Thyroid gland (tissue), 4 donors: Measurements from ENCODE around the gene KRT85. TPM values are rescaled to one million over a fixed set of nuclear protein-coding genes. Genes with fewer than 3 reads are reported as not detected.
A peak's percentile ranks its signal among the peaks of the same experiment; 100 is the strongest.

ENCODE experiments used
- DNase-seq, 2 donors: peaks; one replicate each; pipeline ENCODE4 v3.0.0-alpha.2; 2019
- H3K27ac ChIP-seq, 3 donors: fragments of 200-600 bp; sonication (generic); 1 replicate in 2 of 3; 2 replicates in 1 of 3; pipeline ENCODE4 v1.5.1; 2016 to 2019; ENCODE audit warnings: mild to moderate bottlenecking in 1 of 3, moderate library complexity in 1 of 3
- H3K27me3 ChIP-seq: fragments of 200-600 bp; sonication (generic); one replicate; pipeline ENCODE4 v1.5.1; 2019
- H3K36me3 ChIP-seq, 2 donors: fragments of 200-600 bp; sonication (generic); one replicate each; pipeline ENCODE4 v1.5.1; 2016 to 2019
- H3K4me1 ChIP-seq, 2 donors: fragments of 200-600 bp; sonication (generic); one replicate each; pipeline ENCODE4 v1.5.1; 2017 to 2019
- H3K4me3 ChIP-seq, 3 donors: fragments of 200-600 bp; sonication (generic); replicated peaks in 1 of 3; 1 replicate in 2 of 3; 2 replicates in 1 of 3; pipeline ENCODE4 v1.5.1; 2016; ENCODE audit warnings: mild to moderate bottlenecking in 1 of 3
- H3K9me3 ChIP-seq: fragments of 200-600 bp; sonication (generic); one replicate; pipeline ENCODE4 v1.5.1; 2017
- CTCF ChIP-seq, 6 experiments: fragments of 200-600 bp in 3 of 6; fragments of 450-650 bp in 3 of 6; sonication (generic) in 3 of 6; IDR thresholded peaks; one replicate each; pipeline ENCODE4 v1.5.1; 2016 to 2019; ENCODE audit warnings: antibody characterized with exemption in 6 of 6, mild to moderate bottlenecking in 2 of 6, inconsistent platforms in 1 of 6, moderate library complexity in 1 of 6
- POLR2A ChIP-seq, 2 donors: fragments of 450-650 bp; IDR thresholded peaks; one replicate each; pipeline ENCODE4 v1.6.1; 2017; ENCODE audit warnings: antibody characterized with exemption in 2 of 2, mild to moderate bottlenecking in 2 of 2, moderate library complexity in 1 of 2
- WGBS, 2 donors: methylation state at CpG; one replicate each; pipeline ENCODE4 v1.1.5; 2017; 5-methylcytosine and 5-hydroxymethylcytosine counted together
- intact Hi-C: fragments of 100-400 bp; cut with DNase I; formaldehyde crosslinking; loops from one replicate; pipeline ENCODE4 v1.15.1; 2023
- total RNA-seq, 4 donors: library from RNA; depleted of rRNA; stranded (reverse); fragments of >200 nt; gene quantifications; one replicate each; pipeline ENCODE4 v1.2.3, GENCODE V29; 2016

KRT85 gene
- total RNA-seq, 4 donors from 2014 or later: not detected

GRCh38 chr12:52351196-52352059 lies 15.9 kb downstream of the KRT85 start:
- no peaks in the 10 kb centered on the region for H3K27me3 ChIP-seq
- intact Hi-C loops: no loop called here
- H3K27ac ChIP-seq: peak overlapping the region; percentile 70 to 95 (median 93)
- DNase-seq: peak; percentile 90 to 92
- H3K4me1 ChIP-seq: peaks cover 53 to 61% of the 10 kb centered on the region in 2 donors
- no peaks in the 10 kb centered on the region for H3K36me3 ChIP-seq
- WGBS, 2 donors: 20 to 24% methylated on average over 9 of the region's 9 CpGs
- no peak overlapping the region for H3K4me3 ChIP-seq
- H3K9me3 ChIP-seq: no peaks in the 10 kb centered on the region
- peak in 1 of 2 donors; percentile 29 for TF ChIP-seq POLR2A (IDR thresholded peaks at IDR 0.05)
- no peak for TF ChIP-seq CTCF (IDR thresholded peaks at IDR 0.05)

- peaks cover 59 to 68% of the 10 kb centered on the region in 2 donors for H3K4me1 ChIP-seq
- no peak for DNase-seq
- no peaks in the 10 kb centered on the region for H3K9me3 ChIP-seq
- H3K4me3 ChIP-seq: no peak overlapping the region
- H3K27ac ChIP-seq: peak overlapping the region; percentile 66 to 95 (median 93)
- no peaks in the 10 kb centered on the region for H3K36me3 ChIP-seq
- no peak for TF ChIP-seq CTCF (IDR thresholded peaks at IDR 0.05)
- no peak for TF ChIP-seq POLR2A (IDR thresholded peaks at IDR 0.05)
- intact Hi-C loops: no loop called here
- H3K27me3 ChIP-seq: no peaks in the 10 kb centered on the region
- WGBS, 2 donors: 93 to 97% methylated on average over 5 of the region's 5 CpGs
Measured at GRCh38 chr12:52350786-52351185, 16.5 kb downstream of the KRT85 start.

- Histone ChIP-seq H3K4me3 (no peak overlapping the region), H3K27ac (peak overlapping the region; percentile 66 to 95 (median 93)), H3K9me3 (no peaks in the 10 kb centered on the region), H3K4me1 (peaks cover 66 to 74% of the 10 kb centered on the region in 2 donors), H3K36me3 (no peaks in the 10 kb centered on the region), H3K27me3 (no peaks in the 10 kb centered on the region)
- DNase-seq: no peak
- intact Hi-C loops: no loop called here
- WGBS, 2 donors: 93 to 96% methylated on average over 8 of the region's 8 CpGs
- TF ChIP-seq POLR2A (IDR thresholded peaks at IDR 0.05): no peak
- TF ChIP-seq CTCF (IDR thresholded peaks at IDR 0.05): no peak
Measured at GRCh38 chr12:52350021-52350620, 17.2 kb downstream of the KRT85 start.

- Histone ChIP-seq H3K36me3 (no peaks in the 10 kb centered on the region), H3K27ac (peak overlapping the region; percentile 45 to 95 (median 93)), H3K9me3 (no peaks in the 10 kb centered on the region), H3K4me3 (no peak overlapping the region), H3K4me1 (peaks cover 73 to 82% of the 10 kb centered on the region in 2 donors), H3K27me3 (no peaks in the 10 kb centered on the region)
- TF ChIP-seq POLR2A (IDR thresholded peaks at IDR 0.05): no peak
- no peak for TF ChIP-seq CTCF (IDR thresholded peaks at IDR 0.05)
- intact Hi-C loops: no loop called here
- no peak for DNase-seq
- WGBS, 2 donors: 39 to 70% methylated on average over 6 of the region's 6 CpGs
Measured at GRCh38 chr12:52349196-52349595, 18.1 kb downstream of the KRT85 start.
